Retina (tissue), 1 donor: ENCODE measurements around the gene OGFOD3.
"Not testable (repeated sequence)": the region's sequence is repeated elsewhere in the genome, so short reads cannot be mapped to it uniquely, and the experiment has no call there.

Experiments used
- DNase-seq: peaks from one replicate; pipeline ENCODE4 v3.0.0-alpha.2; 2016

OGFOD3 gene

DNA sequence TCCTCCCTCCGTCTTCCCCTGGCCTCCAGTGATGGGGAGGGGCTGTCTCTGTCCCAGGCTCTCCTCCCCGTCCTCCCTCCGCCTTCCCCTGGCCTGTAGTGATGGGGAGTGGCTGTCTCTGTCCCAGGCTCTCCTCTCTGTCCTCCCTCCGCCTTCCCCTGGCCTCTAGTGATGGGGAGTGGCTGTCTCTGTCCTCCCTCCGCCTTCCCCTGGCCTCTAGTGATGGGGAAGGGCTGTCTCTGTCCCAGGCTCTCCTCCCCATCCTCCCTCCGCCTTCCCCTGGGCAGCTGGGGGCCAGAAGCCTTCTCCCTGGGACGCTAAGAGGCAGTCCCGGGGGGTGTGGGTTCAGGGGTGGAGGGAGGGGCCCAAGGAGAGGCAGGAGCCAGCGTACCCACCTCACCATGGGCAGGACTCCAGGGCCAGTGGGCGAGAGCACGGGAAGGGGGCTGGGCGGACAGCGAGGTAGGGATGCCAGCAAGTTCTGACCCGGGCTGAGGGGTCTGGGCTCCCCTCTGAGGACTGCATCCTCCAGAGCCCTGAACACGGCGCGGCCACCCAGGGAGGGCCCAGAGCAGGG lies 32.0 kb downstream of the OGFOD3 start:
- DNase-seq, result no peak

DNA sequence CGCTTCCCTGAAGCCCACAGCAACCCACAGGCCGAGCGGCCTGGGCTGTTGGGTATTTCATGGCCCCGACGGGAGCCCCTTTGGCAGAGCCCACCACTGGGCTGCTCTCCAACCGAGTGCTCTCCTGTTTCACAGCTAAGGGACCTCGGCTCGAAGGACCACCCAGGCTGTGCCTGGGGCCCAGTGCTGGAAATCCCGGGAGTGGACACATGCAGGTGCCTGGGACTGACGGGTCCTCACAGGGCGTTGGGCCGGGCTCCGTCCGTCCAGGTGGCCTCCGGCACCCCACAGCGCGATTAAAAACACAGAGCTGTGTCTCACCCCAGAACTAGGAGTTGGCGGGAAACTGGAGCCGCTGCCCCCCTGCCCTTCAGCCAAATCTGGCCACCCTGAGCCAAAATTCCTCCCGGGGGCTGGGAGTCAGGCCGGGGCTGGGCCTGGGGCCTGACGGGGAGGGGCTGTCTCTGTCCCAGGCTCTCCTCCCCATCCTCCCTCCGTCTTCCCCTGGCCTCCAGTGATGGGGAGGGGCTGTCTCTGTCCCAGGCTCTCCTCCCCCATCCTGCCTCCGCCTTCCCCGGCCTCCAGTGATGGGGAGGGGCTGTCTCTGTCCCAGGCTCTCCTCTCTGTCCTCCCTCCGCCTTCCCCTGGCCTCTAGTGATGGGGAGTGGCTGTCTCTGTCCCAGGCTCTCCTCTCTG lies 32.7 kb downstream of the OGFOD3 start:
- DNase-seq, result peak; percentile 66

DNA sequence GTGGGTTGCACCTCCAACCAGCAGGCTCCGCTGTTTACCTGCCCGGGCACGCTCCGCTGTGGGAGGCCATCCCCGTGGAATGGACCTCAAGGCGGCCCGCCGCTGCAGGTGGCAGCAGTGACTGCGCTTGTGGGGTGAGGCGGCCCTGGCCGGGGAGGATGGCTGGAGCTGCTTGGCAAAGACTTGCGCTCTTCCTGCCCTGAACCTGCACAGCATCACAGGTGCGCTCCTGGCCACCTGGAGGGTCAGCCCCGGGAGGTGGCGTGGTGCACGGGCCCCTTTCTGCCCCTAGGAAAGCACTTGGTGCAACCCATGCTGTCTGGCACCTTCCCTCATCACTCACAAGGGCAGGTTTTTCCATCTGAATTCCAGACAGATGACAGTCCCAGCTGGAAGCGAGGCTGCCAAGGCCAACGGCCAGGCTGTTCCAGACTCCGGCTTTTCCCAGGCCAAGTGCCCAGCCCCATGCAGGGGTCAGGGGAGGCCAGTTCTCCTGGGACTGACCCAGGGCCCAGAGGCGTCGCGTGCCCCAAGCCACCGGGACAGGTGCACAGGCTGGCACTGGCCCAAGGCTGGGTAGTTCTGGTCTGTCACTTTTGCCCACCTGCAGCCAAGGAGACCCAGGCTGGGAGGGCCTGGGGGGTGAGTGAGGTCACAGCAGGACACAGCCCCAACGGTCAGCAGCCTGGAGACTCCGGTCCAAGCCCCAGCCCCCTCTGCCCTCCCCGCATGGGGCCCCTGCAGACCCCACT lies 33.5 kb downstream of the OGFOD3 start:
- DNase-seq, result no peak

DNA sequence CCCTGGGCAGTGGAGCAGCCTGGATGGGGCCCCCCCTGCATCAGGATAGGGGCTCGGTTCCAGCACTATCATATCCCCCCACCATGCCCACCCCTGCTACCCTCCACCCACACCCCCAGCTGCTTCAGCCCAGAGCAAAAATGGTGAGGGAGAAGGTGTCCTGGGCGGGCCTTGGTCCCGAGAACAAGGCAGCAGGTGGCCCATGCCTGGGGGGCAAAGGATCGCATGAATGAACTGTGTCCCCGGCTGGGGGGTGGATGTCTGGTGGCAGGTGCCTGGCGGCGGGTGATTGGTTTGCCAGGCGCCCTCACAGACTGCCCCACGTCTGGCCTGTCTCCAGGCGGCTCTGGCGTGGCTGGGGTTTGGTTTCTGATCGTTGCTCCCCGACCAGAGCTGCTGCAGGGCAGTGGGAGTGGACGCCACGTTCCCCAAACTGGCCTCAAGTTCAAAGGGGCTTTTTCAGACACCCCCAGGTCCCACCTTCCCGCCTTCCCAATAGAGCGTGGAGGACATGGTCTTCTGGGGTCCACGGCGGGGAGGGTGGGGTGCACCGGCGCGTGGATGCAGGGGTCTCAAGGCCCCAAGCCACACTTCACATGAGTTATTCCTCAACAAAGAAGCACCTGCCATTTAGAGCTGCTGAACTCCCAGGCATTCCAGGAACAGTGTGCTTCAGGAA lies 34.2 kb downstream of the OGFOD3 start:
- no peak for DNase-seq

DNA sequence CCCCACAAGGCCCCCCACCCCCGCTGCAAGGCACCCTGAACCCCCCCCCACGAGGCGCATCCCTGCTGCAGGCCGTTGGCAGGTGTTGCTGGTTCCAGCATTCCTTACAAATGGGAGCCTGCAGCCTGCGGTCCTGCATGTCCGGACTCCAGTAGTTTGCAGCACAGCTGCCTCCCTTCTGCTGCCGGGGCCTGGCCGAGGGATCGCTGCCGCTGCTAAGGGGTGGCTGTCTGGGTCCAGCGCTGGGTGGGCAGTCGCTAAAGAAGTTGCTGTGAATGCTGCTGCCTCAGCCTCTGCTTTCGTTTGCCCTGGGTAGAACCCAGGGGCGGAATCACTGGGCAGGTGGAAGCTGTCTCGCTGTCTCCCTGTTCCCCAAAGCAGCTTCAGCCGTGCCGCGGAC lies 35.0 kb downstream of the OGFOD3 start:
- peak; percentile 44 for DNase-seq

DNA sequence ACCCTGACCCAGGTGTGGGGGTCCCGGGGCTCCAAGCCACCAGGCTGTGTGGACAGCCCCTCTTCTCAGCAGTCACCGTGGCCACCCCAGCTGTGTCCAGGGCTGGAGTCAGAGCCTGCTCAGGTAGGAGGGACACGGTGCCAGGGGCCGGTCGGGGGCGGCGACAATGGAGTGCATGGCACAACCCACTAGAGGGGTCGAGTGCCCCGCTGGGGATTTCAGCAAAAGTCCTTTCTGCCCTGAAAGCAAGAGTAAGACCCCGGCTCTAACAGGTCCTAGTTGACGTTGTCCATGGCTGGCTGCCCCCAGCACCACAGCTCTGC lies 35.5 kb downstream of the OGFOD3 start:
- DNase-seq, result no peak

DNA sequence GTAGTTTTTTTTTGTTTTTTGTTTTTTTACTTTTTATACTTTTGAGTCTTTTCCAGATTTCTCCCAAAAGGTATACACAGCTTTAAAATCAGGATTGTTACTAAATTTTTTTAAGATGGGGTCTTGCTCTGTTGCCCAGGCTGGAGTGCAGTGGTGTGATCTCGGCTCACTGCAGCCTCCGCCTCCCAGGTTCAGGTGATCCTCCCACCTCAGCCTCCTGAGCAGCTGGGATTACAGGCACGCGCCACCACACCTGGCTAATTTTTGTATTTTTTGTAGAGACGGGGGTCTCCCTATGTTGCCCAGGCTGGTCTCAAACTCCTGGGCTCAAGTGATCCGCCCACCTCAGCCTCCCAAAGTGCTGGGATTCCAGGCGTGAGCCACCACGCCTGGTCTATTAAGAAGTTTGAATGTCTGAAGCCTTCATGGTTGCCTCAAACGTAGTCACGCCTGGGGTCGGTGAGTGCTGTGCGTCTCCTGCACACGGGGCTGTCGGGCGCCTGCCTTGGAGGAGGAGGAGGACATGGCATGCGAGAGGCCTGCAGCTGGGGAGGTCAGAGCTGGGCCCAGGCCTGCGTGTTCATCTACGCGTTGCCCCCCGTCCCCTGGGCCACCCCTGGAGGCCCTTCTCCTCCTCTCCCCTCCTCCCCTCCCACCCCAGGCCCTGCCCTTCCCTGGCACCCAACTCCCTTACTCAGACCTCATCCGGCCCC lies 36.0 kb downstream of the OGFOD3 start:
- DNase-seq, result not testable (repeated sequence)

DNA sequence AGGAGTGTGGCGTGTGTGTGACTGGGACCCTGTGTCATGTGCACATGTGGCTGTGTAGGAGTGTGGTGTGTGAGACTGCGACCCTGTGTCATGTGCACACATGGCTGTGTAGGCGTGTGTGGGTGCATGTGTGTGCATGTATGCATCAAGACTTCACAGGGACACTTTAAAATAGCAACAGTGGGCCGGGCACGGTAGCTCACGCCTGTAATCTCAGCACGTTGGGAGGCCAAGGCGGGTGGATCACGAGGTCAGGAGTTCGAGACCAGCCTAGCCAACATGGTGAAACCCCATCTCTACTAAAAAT lies 36.7 kb downstream of the OGFOD3 start:
- DNase-seq, result not testable (repeated sequence)

DNA sequence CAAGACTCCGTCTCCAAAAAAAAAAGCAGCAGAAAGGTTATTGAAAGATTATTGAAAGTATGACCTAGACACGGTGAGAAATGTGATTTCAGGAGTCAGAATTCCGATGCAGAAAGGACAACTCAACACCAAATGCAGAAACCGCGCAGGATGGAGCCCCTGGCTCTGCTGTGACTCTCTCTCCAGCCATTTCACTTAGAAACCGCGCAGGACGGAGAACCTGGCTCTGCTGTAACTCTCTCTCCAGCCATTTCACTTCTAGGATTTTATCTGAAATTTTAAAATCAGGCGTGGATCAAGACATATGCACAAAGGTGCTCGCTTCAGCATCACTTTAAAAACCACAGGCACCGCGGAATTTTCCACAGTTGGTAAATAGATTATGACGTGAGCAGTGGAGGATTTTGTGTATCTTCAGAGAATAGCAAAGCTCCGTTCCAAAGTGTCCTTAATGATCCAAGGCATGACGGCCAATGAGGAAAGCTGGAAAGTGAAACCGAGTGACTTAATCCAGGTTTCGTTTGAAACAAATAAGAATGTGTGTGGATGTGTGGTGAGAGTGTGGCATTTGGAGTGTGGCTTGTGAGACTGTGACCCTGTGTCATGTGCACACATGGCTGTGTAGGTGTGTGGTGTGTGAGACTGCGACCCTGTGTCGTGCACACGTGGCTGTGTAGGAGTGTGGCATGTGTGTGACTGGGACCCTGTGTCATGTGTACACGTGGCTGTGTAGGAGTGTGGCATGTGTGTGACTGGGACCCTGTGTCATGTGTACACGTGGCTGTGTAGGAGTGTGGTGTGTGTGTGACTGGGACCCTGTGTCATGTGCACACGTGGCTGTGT lies 37.3 kb downstream of the OGFOD3 start:
- no peak for DNase-seq

DNA sequence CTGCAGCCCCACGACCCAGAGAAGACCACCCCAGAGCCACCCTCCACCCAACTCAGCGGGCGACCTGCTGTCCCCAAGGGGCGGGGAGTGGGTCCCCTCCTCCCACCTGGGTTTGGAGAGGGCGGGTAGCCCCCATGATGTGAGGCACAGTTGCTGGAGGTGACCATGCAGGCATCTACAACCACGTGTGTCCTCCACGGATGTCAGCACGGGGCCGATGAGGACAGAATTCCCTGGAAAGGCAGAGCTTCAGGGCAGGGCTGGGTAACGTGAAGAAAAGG lies 39.7 kb downstream of the OGFOD3 start:
- DNase-seq, result no peak

DNA sequence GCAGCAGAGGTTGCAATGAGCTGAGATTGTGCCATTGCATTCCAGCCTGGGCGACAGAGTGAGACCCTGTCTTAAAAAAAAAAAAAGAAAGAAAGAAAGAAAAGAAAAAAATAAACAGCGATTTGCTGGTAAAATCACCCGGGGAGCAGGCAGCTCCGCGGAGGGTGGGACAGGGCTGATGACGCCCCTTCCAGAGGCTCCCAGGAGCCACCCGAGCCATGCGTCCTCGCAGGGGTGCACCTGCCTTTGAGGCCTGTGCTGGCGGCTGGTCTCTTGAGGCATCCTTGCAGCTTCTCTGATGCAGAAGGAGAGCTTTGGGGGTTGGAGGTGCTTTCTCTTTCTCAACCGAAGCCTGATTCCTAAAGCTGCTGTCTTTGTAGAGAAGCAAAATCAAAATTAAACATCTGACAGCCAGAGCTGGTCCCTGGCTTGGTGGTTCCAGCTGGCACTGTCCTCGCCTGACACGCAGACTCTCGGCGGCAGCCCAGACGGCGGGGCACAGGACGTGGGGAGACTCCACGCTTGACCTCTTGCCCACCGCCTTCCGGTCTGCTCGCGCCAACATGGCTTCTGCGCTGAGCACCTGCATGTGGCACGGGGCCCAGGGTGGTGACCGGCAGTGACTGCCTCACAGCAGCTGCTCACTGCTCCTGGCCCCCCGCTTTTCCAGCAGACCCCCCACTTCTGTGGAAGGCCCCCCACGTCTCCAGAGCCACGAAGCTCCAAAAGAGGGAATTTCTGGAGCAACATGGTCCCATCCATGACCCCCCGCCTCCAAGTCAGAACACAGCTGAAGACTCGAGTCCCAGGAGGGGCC lies 40.3 kb downstream of the OGFOD3 start:
- no peak for DNase-seq

DNA sequence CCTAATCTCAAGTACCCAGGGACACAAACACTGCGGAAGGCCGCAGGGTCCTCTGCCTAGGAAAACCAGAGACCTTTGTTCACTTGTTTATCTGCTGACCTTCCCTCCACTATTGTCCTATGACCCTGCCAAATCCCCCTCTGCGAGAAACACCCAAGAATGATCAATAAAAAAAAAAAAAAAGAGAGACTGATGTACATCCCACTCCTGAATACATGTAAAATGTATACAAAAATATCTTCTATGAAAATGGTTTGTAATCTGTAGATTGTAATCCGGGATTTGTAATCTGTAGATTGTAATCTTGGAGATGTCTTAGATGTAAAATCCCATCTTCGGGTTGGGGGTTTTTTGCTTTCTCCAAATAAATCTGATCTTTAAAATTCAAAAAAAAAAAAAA lies 41.1 kb downstream of the OGFOD3 start:
- not testable (repeated sequence) for DNase-seq

DNA sequence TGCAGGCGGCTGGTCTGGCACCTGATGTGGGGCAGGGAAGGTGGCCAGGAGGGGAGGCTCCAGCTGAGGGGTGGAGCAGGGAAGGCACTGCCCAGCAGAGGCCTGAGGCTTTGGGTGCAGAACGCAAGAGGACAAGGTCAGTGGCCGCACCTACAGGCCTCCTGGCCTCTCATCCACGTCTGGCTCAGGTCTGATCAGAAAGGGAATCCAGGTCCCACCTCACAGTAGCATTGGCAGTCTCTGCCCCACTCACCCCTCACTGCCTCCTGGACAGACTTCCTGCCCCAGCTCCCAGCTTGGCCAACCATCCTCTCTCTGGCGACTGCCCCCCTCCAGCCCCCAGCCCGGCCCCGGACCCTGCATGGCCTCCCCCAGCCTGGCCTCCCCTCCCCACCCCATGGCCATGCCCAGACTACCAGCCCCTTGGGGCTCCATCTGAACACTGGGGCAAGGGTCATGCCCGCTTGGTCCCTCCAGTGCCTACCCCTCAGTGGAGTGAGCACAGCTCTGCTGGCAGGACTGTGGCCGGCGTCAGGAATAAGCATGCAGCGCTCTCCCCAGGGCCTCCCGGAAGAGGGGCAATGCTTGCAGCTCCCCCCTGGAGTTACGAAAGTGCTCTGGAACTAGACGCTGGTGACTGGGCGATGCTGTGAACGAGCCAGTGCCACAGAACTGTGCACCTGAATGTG lies 42.2 kb downstream of the OGFOD3 start:
- no peak for DNase-seq

DNA sequence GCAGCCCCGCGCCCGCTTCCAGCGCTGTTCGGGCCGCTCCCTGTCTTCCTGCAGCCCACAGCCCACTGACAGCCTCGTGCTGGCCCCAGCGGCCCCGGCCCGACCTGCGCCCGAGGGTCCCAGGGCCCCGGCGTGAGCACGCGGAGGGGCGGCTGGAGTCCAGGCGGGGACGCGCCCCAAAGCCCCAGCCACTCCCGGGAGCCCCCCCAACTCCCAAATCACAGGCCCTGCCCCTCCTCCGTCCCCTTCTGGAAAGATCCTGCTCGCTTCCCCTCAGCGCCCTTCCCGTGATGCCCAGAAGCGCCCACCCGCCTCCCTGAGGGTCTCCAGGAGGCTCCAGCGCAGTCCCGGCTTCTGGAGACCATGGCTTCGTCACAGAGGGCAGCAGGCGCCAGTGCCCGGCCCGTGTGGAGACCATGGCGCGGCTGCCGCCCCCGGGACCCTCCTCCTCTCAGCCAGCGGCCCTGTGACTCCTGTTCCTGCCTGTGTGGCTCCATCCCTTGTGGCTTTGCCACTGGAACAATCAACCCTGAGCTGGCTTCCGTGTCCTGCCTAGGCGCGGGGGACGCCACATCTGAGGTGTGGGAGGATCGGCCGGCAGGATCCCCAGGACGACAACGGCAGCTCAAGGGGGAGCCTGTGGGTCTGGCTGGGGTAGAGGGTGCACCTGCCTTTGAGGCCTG lies 42.9 kb downstream of the OGFOD3 start:
- DNase-seq, result no peak

DNA sequence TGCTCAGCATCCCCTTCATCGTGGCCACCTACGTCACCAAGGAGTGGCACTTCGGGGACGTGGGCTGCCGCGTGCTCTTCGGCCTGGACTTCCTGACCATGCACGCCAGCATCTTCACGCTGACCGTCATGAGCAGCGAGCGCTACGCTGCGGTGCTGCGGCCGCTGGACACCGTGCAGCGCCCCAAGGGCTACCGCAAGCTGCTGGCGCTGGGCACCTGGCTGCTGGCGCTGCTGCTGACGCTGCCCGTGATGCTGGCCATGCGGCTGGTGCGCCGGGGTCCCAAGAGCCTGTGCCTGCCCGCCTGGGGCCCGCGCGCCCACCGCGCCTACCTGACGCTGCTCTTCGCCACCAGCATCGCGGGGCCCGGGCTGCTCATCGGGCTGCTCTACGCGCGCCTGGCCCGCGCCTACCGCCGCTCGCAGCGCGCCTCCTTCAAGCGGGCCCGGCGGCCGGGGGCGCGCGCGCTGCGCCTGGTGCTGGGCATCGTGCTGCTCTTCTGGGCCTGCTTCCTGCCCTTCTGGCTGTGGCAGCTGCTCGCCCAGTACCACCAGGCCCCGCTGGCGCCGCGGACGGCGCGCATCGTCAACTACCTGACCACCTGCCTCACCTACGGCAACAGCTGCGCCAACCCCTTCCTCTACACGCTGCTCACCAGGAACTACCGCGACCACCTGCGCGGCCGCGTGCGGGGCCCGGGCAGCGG lies 43.6 kb downstream of the OGFOD3 start:
- DNase-seq, result no peak

DNA sequence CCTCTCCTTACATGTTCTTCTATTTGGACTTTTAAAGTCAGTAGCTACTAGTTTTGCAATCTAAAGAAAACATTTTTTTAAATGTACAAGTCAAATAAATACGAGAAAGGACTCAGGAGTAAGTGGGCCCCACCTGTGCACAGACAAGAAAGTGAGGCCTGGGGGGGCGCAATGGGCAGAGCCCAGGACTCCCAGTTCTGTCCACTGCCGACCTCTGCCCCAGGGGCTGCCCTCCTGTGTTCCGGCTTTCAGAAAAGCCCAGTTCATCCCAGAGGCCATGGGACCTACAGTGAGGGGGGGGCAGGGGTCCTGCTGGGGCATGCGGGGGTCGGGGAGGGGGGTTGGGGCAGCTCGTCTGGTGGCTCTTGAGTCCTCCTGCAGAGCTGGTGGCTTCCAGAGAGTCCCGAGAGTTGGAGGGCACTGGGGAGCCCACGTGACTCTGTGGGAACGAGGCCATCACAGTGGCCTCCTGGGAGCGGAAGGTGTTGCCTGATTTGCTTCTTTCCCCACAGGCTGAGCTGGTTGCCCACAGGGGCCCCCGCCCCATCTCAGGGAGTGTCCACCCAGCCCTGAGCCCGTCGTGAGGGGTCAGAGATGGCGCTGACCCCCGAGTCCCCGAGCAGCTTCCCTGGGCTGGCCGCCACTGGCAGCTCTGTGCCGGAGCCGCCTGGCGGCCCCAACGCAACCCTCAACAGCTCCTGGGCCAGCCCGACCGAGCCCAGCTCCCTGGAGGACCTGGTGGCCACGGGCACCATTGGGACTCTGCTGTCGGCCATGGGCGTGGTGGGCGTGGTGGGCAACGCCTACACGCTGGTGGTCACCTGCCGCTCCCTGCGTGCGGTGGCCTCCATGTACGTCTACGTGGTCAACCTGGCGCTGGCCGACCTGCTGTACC lies 44.4 kb downstream of the OGFOD3 start:
- DNase-seq, result no peak

DNA sequence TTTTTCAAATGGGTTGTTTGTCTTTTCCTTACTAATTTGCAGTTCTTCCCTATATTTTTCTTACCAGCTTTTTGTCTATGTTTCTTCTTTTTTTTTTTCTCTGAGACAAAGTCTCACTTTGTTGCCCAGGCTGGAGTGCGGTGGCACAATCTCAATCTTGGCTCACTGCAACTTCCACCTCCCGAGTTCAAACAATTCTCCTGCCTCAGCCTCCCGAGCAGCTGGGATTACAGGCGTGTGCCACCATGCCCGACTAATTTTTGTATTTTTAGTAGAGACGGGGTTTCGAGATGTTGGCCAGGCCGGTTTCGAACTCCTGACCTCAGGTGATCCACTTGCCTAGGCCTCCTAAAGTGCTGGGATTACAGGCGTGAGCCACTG lies 45.3 kb downstream of the OGFOD3 start:
- not testable (repeated sequence) for DNase-seq

DNA sequence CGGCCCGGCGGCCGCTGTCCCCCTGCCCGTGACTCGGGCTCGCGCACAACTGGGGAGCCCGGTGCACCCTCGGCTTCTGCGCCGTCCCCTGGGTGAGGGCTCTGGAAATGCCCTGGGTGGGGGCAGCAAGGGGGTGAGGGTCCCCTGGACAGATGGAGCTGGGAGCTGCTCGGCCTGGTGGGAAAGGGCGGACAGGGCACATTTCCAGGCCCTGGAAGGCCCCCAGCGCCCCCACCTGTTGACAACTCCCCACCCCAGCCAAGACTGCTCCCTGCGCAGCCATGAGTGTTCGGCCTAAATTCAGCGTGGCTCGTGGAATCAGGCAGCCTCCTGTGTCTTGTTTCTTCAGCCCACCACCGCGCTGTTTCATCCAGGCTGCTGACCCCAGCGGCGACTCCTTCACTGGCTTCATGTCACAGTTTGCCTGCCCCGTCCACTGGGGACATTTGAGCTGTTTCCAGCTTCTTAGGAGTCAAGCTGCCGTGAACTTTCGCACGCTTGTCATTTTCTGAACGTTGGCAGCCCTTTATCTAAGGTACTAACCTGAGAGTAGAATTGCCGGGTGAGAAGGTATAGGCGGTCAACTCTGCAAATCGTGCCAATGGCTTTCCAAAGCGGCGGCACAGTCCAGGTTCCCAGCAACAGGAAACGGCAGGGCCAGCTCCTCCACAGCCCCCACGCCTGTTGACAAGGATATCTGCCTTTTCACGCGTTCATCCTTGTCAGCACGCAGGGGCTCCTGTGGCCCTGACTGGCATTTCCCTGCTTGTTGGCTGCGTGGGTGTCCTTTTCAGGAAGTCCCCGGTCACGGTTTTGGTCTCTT lies 45.9 kb downstream of the OGFOD3 start:
- no peak for DNase-seq
